WTC11 (cell line): ENCODE measurements around the gene ANTXRL. TPM values are rescaled to one million over a fixed set of nuclear protein-coding genes. Genes with fewer than 3 reads are reported as not detected.

Experiments
- ATAC-seq: fragments of 200-7000 bp; cut with Tn5 transposase; 2 replicates; pipeline ENCODE4 v1.10.0; 2021; ENCODE audit warnings: mild to moderate bottlenecking, moderate library complexity
- CTCF ChIA-PET: fragments of 300-600 bp; sonication (Branson Sonifier 250); formaldehyde crosslinking; loops from one replicate; lab custom pipeline; 2021; ENCODE audit warnings: antibody characterized with exemption; lab: Charles Lee
- POLR2A ChIA-PET: fragments of 350-600 bp; sonication (Branson Sonifier 250); formaldehyde crosslinking; loops from one replicate; lab custom pipeline; 2021; ENCODE audit warnings: antibody characterized with exemption; lab: Charles Lee
- DNase-seq: peaks from one replicate; pipeline ENCODE4 v3.0.0; 2021; ENCODE audit warnings: low spot score
- H3K27ac Mint-ChIP-seq: 2 replicates; pipeline ENCODE4 v1.8.0; 2021; ENCODE audit warnings: mixed read lengths
- H3K27me3 Mint-ChIP-seq: 2 replicates; pipeline ENCODE4 v1.8.0; 2021; ENCODE audit warnings: low read depth, mild to moderate bottlenecking, moderate library complexity, mixed read lengths
- H3K36me3 Mint-ChIP-seq: 2 replicates; pipeline ENCODE4 v1.8.0; 2021; ENCODE audit warnings: mixed read lengths
- H3K4me1 Mint-ChIP-seq: 2 replicates; pipeline ENCODE4 v1.8.0; 2022; ENCODE audit warnings: mixed read lengths
- H3K4me3 Mint-ChIP-seq: 2 replicates; pipeline ENCODE4 v1.8.0; 2021; ENCODE audit warnings: mild to moderate bottlenecking, moderate library complexity, mixed read lengths
- H3K9me3 Mint-ChIP-seq: 2 replicates; pipeline ENCODE4 v1.8.0; 2021; ENCODE audit warnings: mixed read lengths
- AR ChIP-seq: fragments of 250-450 bp; sonication (Bioruptor Pico); IDR thresholded peaks from 2 replicates; pipeline ENCODE4 v1.9.0; 2021; ENCODE audit warnings: mild to moderate bottlenecking
- GRHL2 ChIP-seq: fragments of 250-450 bp; sonication (Bioruptor Pico); IDR thresholded peaks from 2 replicates; pipeline ENCODE4 v1.8.0; 2022; ENCODE audit warnings: mild to moderate bottlenecking, moderate library complexity; ENCODE audit not compliant: insufficient replicate concordance, severe bottlenecking
- KAT7 ChIP-seq: sonication (generic); formaldehyde crosslinking; IDR thresholded peaks from 2 replicates; pipeline ENCODE4 v1.8.1; 2023; ENCODE audit warnings: missing genetic modification reagents, mild to moderate bottlenecking, borderline replicate concordance
- MLX ChIP-seq: sonication (generic); formaldehyde crosslinking; IDR thresholded peaks from 2 replicates; pipeline ENCODE4 v1.8.1; 2023; ENCODE audit warnings: mild to moderate bottlenecking, missing genetic modification reagents, moderate library complexity
- MXD4 ChIP-seq: fragments of 250-450 bp; sonication (Bioruptor Pico); IDR thresholded peaks from 2 replicates; pipeline ENCODE4 v1.8.0; 2021; ENCODE audit warnings: mild to moderate bottlenecking, moderate library complexity, borderline replicate concordance
- NFE2L1 ChIP-seq: sonication (generic); formaldehyde crosslinking; IDR thresholded peaks from 2 replicates; pipeline ENCODE4 v1.8.1; 2023; ENCODE audit warnings: missing genetic modification reagents
- SOX15 ChIP-seq: fragments of 250-450 bp; sonication (Bioruptor Pico); IDR thresholded peaks from 2 replicates; pipeline ENCODE4 v1.9.0; 2021; ENCODE audit warnings: mild to moderate bottlenecking
- TP53 ChIP-seq: sonication (generic); formaldehyde crosslinking; IDR thresholded peaks from 2 replicates; pipeline ENCODE4 v1.8.1; 2023; ENCODE audit warnings: mild to moderate bottlenecking, missing genetic modification reagents
- ZBTB21 ChIP-seq: sonication (generic); formaldehyde crosslinking; IDR thresholded peaks from 2 replicates; pipeline ENCODE4 v1.8.1; 2023; ENCODE audit warnings: mild to moderate bottlenecking, missing genetic modification reagents, borderline replicate concordance
- ZNF232 ChIP-seq: sonication (generic); formaldehyde crosslinking; IDR thresholded peaks from 2 replicates; pipeline ENCODE4 v1.8.0; 2022; ENCODE audit warnings: mild to moderate bottlenecking, missing genetic modification reagents
- ZNF671 ChIP-seq: fragments of 250-450 bp; sonication (Bioruptor Pico); IDR thresholded peaks from 2 replicates; pipeline ENCODE4 v1.8.0; 2021; ENCODE audit warnings: mild to moderate bottlenecking
- total RNA-seq: library from RNA; stranded (reverse); gene quantifications from 3 replicates; pipeline ENCODE4 v1.2.3, GENCODE V29; 2021
- TF ChIP-seq, protein P1 (sequence below): sonication (generic); formaldehyde crosslinking; IDR thresholded peaks from 2 replicates; pipeline ENCODE4 v1.8.1; 2023; ENCODE audit warnings: mild to moderate bottlenecking, missing genetic modification reagents, borderline replicate concordance
- TF ChIP-seq, protein P2 (sequence below): sonication (generic); formaldehyde crosslinking; IDR thresholded peaks from 2 replicates; pipeline ENCODE4 v1.8.0; 2022; ENCODE audit warnings: mild to moderate bottlenecking, missing genetic modification reagents
- TF ChIP-seq, protein P3 (sequence below): fragments of 200-600 bp; IDR thresholded peaks from 2 replicates; pipeline ENCODE4 v1.8.0; 2022; ENCODE audit warnings: antibody characterized with exemption

Gene ANTXRL
- total RNA-seq, 1 experiment from 2014 or later: not detected

GRCh38 chr10:46305079-46305818 is 18.5 kb downstream of the ANTXRL start:
- no peak for TF ChIP-seq ZNF671 (CRISPR knock-in tag)
- no peak for TF ChIP-seq KAT7 (CRISPR knock-in tag)
- TF ChIP-seq NFE2L1: no peak
- TF ChIP-seq TP53 (CRISPR knock-in tag): no peak
- Mint-ChIP-seq H3K4me1 (no peaks in the 10 kb centered on the region), H3K27ac (no peak overlapping the region), H3K27me3 (no peaks in the 10 kb centered on the region), H3K36me3 (no peaks in the 10 kb centered on the region), H3K4me3 (no peak overlapping the region), H3K9me3 (no peaks in the 10 kb centered on the region)
- CTCF ChIA-PET: no interaction called here
- ATAC-seq (no peak), DNase-seq (no peak)
- POLR2A ChIA-PET: no interaction called here

GRCh38 chr10:46305986-46306385 is 19.2 kb downstream of the ANTXRL start:
- ATAC-seq (no peak), DNase-seq (no peak)
- H3K9me3 Mint-ChIP-seq: no peaks in the 10 kb centered on the region
- H3K27ac Mint-ChIP-seq: no peak overlapping the region
- ChIA-PET POLR2A (no interaction called here), CTCF (no interaction called here)
- H3K36me3 Mint-ChIP-seq: no peaks in the 10 kb centered on the region
- no peak overlapping the region for H3K4me3 Mint-ChIP-seq
- TF ChIP-seq SOX15 (CRISPR knock-in tag) (no peak), AR (CRISPR knock-in tag) (no peak), ZNF232 (no peak), ZBTB21 (CRISPR knock-in tag) (no peak), MLX (CRISPR knock-in tag) (no peak), MXD4 (CRISPR knock-in tag) (no peak), GRHL2 (CRISPR knock-in tag) (no peak)
- TF ChIP-seq, protein P1, sequence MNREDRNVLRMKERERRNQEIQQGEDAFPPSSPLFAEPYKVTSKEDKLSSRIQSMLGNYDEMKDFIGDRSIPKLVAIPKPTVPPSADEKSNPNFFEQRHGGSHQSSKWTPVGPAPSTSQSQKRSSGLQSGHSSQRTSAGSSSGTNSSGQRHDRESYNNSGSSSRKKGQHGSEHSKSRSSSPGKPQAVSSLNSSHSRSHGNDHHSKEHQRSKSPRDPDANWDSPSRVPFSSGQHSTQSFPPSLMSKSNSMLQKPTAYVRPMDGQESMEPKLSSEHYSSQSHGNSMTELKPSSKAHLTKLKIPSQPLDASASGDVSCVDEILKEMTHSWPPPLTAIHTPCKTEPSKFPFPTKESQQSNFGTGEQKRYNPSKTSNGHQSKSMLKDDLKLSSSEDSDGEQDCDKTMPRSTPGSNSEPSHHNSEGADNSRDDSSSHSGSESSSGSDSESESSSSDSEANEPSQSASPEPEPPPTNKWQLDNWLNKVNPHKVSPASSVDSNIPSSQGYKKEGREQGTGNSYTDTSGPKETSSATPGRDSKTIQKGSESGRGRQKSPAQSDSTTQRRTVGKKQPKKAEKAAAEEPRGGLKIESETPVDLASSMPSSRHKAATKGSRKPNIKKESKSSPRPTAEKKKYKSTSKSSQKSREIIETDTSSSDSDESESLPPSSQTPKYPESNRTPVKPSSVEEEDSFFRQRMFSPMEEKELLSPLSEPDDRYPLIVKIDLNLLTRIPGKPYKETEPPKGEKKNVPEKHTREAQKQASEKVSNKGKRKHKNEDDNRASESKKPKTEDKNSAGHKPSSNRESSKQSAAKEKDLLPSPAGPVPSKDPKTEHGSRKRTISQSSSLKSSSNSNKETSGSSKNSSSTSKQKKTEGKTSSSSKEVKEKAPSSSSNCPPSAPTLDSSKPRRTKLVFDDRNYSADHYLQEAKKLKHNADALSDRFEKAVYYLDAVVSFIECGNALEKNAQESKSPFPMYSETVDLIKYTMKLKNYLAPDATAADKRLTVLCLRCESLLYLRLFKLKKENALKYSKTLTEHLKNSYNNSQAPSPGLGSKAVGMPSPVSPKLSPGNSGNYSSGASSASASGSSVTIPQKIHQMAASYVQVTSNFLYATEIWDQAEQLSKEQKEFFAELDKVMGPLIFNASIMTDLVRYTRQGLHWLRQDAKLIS (CRISPR knock-in tag): no peak
- TF ChIP-seq, protein P2, sequence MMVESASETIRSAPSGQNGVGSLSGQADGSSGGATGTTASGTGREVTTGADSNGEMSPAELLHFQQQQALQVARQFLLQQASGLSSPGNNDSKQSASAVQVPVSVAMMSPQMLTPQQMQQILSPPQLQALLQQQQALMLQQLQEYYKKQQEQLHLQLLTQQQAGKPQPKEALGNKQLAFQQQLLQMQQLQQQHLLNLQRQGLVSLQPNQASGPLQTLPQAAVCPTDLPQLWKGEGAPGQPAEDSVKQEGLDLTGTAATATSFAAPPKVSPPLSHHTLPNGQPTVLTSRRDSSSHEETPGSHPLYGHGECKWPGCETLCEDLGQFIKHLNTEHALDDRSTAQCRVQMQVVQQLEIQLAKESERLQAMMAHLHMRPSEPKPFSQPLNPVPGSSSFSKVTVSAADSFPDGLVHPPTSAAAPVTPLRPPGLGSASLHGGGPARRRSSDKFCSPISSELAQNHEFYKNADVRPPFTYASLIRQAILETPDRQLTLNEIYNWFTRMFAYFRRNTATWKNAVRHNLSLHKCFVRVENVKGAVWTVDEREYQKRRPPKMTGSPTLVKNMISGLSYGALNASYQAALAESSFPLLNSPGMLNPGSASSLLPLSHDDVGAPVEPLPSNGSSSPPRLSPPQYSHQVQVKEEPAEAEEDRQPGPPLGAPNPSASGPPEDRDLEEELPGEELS (CRISPR knock-in tag): no peak
- TF ChIP-seq, protein P3, sequence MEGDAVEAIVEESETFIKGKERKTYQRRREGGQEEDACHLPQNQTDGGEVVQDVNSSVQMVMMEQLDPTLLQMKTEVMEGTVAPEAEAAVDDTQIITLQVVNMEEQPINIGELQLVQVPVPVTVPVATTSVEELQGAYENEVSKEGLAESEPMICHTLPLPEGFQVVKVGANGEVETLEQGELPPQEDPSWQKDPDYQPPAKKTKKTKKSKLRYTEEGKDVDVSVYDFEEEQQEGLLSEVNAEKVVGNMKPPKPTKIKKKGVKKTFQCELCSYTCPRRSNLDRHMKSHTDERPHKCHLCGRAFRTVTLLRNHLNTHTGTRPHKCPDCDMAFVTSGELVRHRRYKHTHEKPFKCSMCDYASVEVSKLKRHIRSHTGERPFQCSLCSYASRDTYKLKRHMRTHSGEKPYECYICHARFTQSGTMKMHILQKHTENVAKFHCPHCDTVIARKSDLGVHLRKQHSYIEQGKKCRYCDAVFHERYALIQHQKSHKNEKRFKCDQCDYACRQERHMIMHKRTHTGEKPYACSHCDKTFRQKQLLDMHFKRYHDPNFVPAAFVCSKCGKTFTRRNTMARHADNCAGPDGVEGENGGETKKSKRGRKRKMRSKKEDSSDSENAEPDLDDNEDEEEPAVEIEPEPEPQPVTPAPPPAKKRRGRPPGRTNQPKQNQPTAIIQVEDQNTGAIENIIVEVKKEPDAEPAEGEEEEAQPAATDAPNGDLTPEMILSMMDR: no peak
- no peaks in the 10 kb centered on the region for H3K27me3 Mint-ChIP-seq
- no peaks in the 10 kb centered on the region for H3K4me1 Mint-ChIP-seq
